IPS-20b (cell line): ENCODE data around the gene CDK18.
A peak's percentile ranks its signal among the peaks of the same experiment; 100 is the strongest.

ENCODE experiments used
- H3K27ac ChIP-seq: one replicate; pipeline ENCODE4 v1.5.1; 2013; ENCODE audit warnings: low read length
- H3K27me3 ChIP-seq: 2 replicates; pipeline ENCODE4 v1.6.1; 2013; ENCODE audit warnings: mild to moderate bottlenecking, low read length, inconsistent platforms; ENCODE audit not compliant: insufficient read depth
- H3K36me3 ChIP-seq: 2 replicates; pipeline ENCODE4 v1.6.1; 2013; ENCODE audit warnings: low read depth, mild to moderate bottlenecking, inconsistent platforms, low read length, moderate library complexity; ENCODE audit not compliant: insufficient read depth
- H3K4me1 ChIP-seq: 2 replicates; pipeline ENCODE4 v1.6.1; 2013; ENCODE audit warnings: mild to moderate bottlenecking, control low read depth, inconsistent platforms, low read length, moderate library complexity; ENCODE audit not compliant: insufficient read depth
- H3K4me3 ChIP-seq: 2 replicates; pipeline ENCODE4 v1.5.1; 2013; ENCODE audit warnings: mild to moderate bottlenecking, low read length, inconsistent platforms
- H3K9ac ChIP-seq: 2 replicates; pipeline ENCODE4 v1.6.1; 2013; ENCODE audit warnings: low read depth, mild to moderate bottlenecking, inconsistent platforms, low read length, moderate library complexity
- H3K9me3 ChIP-seq: 2 replicates; pipeline ENCODE4 v1.6.1; 2013; ENCODE audit warnings: mild to moderate bottlenecking, low read depth, low read length, inconsistent platforms; ENCODE audit not compliant: insufficient read depth

Gene CDK18

DNA sequence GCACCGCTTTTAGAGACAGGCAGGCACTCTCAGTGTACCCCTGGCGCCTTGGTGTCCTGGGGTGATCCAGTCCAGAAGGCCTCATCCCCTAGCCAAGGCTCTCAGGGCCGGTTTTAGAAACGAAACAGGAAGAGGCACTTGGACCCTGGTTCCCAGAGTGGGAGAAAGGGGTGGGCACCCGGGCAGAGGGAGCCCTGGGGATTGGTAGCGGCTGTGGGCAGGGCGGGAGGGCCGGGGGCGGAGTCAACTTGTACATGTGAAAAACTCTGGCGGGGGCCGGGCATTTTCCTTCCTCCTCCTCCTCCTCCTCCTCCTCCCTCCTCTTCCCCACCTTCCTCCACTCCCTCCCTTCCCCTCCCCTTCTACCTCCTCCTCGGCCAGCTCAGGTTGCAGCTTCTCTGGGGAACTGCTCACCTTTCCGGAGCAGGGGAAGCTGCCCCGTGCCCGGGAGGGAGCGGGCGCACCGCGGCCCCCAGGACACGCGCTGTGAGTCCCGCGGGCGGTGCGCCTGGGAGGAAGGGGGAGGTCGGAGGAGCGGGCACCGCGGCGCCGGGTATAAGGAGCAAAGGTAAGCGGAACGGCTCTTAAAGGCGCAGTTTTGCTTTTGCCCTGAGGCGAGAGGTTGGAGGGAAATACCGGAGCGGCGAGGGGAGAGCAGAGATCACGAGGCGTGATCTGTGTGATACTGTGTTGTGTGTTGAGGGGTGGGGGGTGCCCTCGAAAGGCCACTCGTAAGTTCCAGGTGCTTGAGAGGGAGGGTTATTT is at the start of gene CDK18:
Gene CDK18, plus strand, starts transcription at position 359 of the 765 bp plus-strand sequence. CDS start 18,499 bp downstream, outside the sequence.
- peak within 1 kb of the TSS; percentile 89 for H3K4me3 ChIP-seq
- no peaks in the 10 kb centered on the region; the same call in 1 of the 2 replicates for H3K36me3 ChIP-seq
- H3K27me3 ChIP-seq = no peaks in the 10 kb centered on the region
- H3K4me1 ChIP-seq = peaks cover 20% of the 10 kb centered on the region; the same call in 1 of the 2 replicates
- peak within 1 kb of the TSS; percentile 53 for H3K27ac ChIP-seq
- H3K9ac ChIP-seq = peak within 1 kb of the TSS; percentile 94
- H3K9me3 ChIP-seq = no peaks in the 10 kb centered on the region

DNA sequence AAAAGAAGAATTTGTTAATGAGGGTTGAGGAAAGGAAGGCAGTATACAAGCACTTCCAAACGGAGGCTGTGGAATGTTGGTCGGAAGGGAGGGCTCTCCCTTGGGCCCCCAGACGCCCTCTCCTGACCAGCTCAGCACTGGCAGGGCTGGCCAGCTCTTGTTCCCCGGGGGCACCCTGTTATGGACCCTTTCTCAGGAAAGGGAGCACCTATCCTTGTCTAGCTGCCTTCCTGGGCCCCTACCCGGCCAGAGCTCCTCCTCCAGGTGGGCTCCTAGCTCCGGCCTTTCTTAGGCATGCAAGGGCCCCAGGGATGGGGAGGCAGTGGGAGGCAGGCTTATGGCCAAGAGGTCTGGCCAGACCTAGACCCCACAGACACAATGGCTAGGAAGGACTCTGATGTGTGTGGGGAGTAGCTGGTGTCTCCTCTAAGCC is 49.5 kb upstream of the CDK18 start:
- H3K4me3 ChIP-seq = peak overlapping the region; percentile 95
- H3K9ac ChIP-seq = peak overlapping the region; percentile 95; the same call in 1 of the 2 replicates
- peaks cover 36% of the 10 kb centered on the region for H3K4me1 ChIP-seq
- peaks cover 19% of the 10 kb centered on the region; the same call in 1 of the 2 replicates for H3K36me3 ChIP-seq
- no peaks in the 10 kb centered on the region for H3K9me3 ChIP-seq
- peaks cover 9% of the 10 kb centered on the region for H3K27me3 ChIP-seq
- peak overlapping the region; percentile 53 for H3K27ac ChIP-seq

DNA sequence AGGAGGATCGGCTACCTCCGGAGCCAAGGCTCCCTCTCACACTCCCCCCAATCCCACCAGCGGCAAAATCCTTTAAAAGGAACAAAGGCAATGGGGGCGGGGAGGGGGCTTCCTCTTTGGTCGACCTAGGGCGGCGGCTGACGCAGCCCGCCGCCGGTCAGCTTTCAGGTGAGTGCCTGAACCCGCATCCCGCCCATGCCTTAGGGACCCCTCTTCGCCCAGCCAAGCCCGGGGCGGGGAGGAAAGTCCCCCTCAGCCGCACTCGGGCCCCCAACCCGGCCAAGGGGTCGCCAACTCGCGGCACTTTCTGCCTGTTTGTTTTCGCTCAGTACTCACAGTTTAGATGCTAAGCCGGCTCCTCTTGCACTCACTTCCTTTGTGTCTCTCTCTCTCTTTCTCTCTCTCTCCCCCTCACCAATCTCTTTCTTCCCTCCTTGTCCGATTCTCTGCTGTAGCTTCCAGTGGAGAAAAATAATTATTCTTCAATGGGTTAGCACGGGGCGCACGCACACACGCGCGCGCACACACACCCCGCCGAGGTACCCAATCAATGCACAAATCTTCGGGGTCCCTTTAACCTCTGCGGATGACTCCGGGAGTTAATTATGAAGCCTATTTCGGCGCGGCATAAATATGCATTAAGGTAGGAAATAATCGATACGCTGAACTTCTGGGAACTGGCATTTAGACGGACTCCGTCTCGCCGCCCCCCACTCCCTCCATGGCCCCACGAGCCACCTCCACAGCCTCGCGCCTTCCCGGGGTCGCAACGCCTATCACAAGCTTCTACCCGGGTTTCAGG is 48.7 kb upstream of the CDK18 start, which contains the start of gene BLACAT1:
Gene BLACAT1, minus strand, starts transcription at position 465 of the 802 bp plus-strand sequence.
- Histone ChIP-seq H3K4me3 (peak within 1 kb of the TSS; percentile 95), H3K27me3 (peaks cover 9% of the 10 kb centered on the region), H3K36me3 (peaks cover 19% of the 10 kb centered on the region; the same call in 1 of the 2 replicates), H3K27ac (peak within 1 kb of the TSS; percentile 53), H3K9me3 (no peaks in the 10 kb centered on the region), H3K9ac (peak within 1 kb of the TSS; percentile 95), H3K4me1 (peaks cover 31% of the 10 kb centered on the region)

DNA sequence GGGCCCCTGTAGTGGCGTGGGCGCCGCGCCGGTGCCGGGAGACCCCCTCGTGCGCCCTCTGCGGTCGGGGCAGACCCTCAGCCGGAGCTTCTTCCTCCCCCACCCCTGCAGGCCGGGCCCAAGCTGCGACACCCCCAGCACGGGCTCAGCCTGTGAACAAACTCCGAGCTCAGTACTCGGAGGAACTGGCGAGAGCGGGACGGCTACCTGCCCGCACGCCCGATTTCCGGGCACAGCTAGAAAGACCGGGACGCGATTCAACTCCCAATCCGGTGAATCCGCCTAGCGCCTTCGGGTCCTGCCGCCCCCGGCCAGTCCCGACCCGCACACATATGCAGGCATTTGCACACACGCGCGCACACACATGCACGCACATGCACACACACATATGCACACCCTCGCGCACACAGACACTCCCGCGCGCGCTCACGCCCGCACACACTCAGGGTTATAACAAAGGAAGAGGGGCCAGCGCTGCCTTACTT is 48.0 kb upstream of the CDK18 start:
- no peaks in the 10 kb centered on the region for H3K9me3 ChIP-seq
- peak overlapping the region; percentile 95 for H3K9ac ChIP-seq
- H3K27ac ChIP-seq = peak overlapping the region; percentile 53
- peaks cover 25% of the 10 kb centered on the region for H3K4me1 ChIP-seq
- peaks cover 19% of the 10 kb centered on the region; the same call in 1 of the 2 replicates for H3K36me3 ChIP-seq
- peak overlapping the region; percentile 95 for H3K4me3 ChIP-seq
- H3K27me3 ChIP-seq = peaks cover 13% of the 10 kb centered on the region

DNA sequence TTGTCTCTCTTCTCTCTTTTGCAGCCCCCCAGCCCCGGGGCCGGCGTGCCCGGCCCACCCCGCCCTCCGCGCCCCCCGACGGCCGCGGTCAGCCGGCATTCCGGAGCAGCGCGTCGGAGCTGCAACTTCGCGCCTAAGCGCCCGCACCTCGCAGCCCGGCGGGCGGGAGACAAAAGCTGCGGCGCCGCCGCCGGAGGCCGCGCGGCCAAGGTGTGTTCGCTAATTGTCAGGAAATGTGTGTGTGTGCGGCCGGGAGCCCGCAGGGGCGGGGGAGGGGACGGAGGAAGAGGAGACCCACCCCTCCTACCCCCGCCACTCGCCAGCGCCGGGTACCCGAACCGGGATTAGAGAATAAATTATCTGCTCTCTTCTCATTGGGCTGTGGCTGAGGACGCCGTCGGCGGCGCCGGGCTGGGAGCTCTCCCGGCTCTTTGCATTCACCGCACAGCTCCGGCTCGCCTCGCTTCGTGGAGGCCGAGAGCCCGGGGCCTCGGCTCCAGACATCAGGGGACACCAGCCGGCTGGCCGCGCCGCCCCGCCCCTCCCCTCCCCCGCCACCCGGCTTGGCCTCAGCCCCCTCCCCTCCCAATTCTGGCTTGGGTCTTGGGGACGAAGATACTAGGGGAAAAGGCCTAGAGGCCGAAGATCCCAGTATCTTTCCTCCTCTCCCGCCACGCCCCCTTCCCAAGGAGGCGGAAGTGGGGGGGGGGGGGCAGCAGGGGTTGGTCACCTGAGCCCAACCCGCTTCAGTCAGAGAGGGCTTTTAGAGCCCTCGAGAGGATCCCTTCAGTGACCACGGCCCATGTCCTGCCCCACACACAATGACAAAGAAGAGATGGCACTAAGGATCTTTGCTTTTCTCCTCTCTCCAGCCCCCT is 47.4 kb upstream of the CDK18 start:
- peaks cover 15% of the 10 kb centered on the region for H3K27me3 ChIP-seq
- peaks cover 20% of the 10 kb centered on the region for H3K4me1 ChIP-seq
- peak overlapping the region; percentile 53 for H3K27ac ChIP-seq
- peak overlapping the region; percentile 95; the same call in 1 of the 2 replicates for H3K9ac ChIP-seq
- H3K9me3 ChIP-seq = no peaks in the 10 kb centered on the region
- H3K4me3 ChIP-seq = peak overlapping the region; percentile 95
- H3K36me3 ChIP-seq = peaks cover 19% of the 10 kb centered on the region; the same call in 1 of the 2 replicates

DNA sequence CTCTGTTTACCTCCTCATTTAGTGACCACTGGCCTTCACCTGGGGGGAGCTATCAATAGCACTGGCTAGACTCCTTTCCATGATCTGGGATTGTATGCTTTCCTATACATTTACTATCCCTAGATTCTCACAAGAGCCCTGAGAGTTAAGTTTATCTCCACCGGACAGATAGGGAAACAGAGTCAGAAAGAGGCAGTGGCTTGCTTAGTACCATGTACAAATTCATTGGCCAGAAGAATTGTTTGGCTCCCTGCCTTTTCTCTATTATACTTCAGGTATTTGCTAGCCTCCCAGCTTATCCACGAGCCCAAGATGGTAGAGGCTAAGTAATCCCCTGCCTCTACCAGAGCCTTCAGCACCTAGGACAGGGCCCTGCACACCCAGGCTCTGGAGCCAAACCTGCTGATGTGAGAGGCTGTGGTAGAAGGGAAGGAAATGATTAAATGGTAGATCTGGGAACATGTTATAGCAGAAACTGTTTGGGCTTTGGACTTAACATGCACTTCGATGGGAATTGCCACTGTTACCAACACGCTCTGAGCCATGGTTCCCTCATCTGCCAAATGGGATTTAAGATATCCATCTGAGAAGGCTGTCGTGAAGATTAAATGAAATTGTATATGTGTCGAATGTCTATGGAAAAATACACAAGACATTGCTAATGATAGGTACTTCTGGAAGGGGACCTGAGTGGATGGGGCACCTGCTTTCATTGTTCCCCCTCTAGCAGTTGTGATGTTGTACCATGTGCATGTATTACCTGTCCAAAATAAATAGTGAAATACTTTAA is 45.5 kb upstream of the CDK18 start:
- H3K4me1 ChIP-seq = peaks cover 10% of the 10 kb centered on the region; the same call in 1 of the 2 replicates

DNA sequence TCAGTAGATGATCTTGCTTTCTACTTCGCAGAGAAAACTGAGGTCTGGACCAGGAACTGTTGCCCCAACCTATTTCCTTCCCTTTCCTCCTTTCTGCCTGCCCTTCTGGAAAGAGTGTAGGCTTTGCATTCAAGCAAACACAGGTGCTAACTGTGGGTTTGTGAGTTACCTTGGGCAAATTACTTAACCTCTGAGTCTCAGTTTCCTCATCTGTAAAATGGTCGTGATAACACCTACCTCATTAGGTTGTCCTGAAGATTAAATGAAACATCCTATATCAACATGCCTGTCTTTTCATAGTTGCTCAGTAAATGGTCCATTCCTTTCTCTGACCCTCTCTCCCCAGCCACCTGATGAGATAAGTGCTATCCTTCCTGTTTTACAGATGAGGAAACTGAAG is 39.1 kb upstream of the CDK18 start:
- Histone ChIP-seq H3K9ac (no peak overlapping the region), H3K9me3 (no peaks in the 10 kb centered on the region), H3K36me3 (no peaks in the 10 kb centered on the region), H3K27me3 (peaks cover 11% of the 10 kb centered on the region; the same call in 1 of the 2 replicates), H3K4me3 (no peak overlapping the region), H3K4me1 (peaks cover 6% of the 10 kb centered on the region; the same call in 1 of the 2 replicates), H3K27ac (no peak overlapping the region)

More for the DNA sequence above, 45.5 kb upstream of the CDK18 start:
- H3K36me3 ChIP-seq = peaks cover 3% of the 10 kb centered on the region; the same call in 1 of the 2 replicates
- no peak overlapping the region for H3K9ac ChIP-seq
- no peaks in the 10 kb centered on the region for H3K9me3 ChIP-seq
- no peak overlapping the region for H3K27ac ChIP-seq
- H3K27me3 ChIP-seq = peaks cover 20% of the 10 kb centered on the region
- no peak overlapping the region for H3K4me3 ChIP-seq

DNA sequence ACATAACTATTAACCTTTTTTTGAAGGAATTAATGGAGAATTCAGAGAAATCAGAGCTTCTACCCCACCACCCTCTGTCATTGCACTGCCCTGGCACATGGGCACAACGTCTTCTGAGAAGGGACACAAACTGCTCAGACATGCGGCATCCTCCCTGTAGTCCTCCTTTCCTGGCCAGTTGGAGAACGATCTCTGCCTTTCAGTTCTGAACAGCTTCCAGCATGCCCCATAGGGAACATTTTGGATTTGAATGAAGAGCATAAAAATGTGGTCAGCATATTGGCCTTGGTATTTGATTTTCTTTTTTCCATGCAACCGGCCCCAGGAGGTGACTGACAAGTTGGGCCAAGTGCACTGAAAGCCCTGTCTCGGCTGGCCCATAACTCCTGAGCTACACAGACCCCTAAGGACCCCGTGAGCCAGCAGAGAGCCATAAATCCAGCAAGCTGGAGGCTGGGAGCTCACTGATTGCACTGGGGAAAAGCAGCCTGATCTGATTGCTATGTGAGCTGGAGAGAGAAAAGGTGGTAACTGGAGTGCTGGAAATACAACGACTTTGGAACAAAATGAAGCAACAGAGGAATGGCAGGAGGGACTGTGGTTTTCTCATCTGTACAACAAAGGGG is 37.8 kb upstream of the CDK18 start:
- H3K27ac ChIP-seq = no peak overlapping the region
- H3K36me3 ChIP-seq = no peaks in the 10 kb centered on the region
- no peak overlapping the region; the same call in 1 of the 2 replicates for H3K9ac ChIP-seq
- peaks cover 6% of the 10 kb centered on the region; the same call in 1 of the 2 replicates for H3K4me1 ChIP-seq
- no peaks in the 10 kb centered on the region for H3K9me3 ChIP-seq
- H3K4me3 ChIP-seq = no peak overlapping the region
- H3K27me3 ChIP-seq = peaks cover 5% of the 10 kb centered on the region; the same call in 1 of the 2 replicates

DNA sequence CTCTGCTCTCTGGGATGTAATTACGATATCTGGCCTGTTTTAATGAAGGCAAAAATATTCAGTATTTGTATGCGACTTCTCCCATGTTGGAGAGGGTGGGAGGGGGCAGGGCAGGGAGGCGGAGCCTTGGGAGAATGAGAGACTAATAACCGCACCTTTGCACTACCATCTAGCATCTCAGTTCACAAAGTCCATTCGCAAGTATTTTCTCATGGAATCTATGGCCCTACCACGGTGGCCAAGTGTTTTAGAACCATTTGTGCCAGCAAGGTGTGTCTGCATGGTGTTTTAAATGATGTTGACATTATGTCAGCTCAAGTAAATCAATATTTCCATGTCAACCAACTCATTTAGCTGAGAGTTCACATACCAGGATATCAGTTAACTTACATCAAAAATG is 34.3 kb upstream of the CDK18 start:
- H3K4me1 ChIP-seq = peaks cover 6% of the 10 kb centered on the region; the same call in 1 of the 2 replicates
- H3K9ac ChIP-seq = no peak overlapping the region
- no peak overlapping the region for H3K4me3 ChIP-seq
- H3K36me3 ChIP-seq = no peaks in the 10 kb centered on the region
- H3K27ac ChIP-seq = no peak overlapping the region
- no peaks in the 10 kb centered on the region for H3K9me3 ChIP-seq
- H3K27me3 ChIP-seq = 0 out of 2 replicates have a peak, but pooled peaks cover 7% of the 10 kb centered on the region
